PC-3 (cell line): ENCODE measurements around the gene SSTR3. TPM values are rescaled to one million over a fixed set of nuclear protein-coding genes. Genes with fewer than 3 reads are reported as not detected.

Experiments
- ATAC-seq: fragments of 200-7000 bp; cut with Tn5 transposase; 2 replicates; pipeline ENCODE4 v1.9.1; 2020; ENCODE audit warnings: mild to moderate bottlenecking, moderate library complexity
- BruUV-seq: library from RNA; stranded (reverse); fragments of 400-500 nt; replicated peaks from 2 replicates; lab custom pipeline; 2021; lab: Mats Ljungman, UMichigan
- CTCF ChIA-PET: fragments of 300-600 bp; sonication (Branson Sonifier 250); formaldehyde crosslinking; loops from one replicate; lab custom pipeline; 2022; ENCODE audit warnings: antibody characterized with exemption; lab: Charles Lee
- POLR2A ChIA-PET: fragments of 300-600 bp; sonication (Branson Sonifier 250); formaldehyde crosslinking; loops from one replicate; lab custom pipeline; 2022; ENCODE audit warnings: antibody characterized with exemption; ENCODE audit not compliant: unreplicated experiment; lab: Charles Lee
- DNase-seq: peaks from one replicate; pipeline ENCODE4 v3.0.0-alpha.2; 2015
- H2AFZ ChIP-seq: fragments of 300-600 bp; sonication (generic); 2 replicates; pipeline ENCODE4 v1.6.0; 2016; ENCODE audit warnings: antibody characterized with exemption, low read length
- H3F3A ChIP-seq: fragments of 300-600 bp; sonication (generic); one replicate; pipeline ENCODE4 v1.6.0; 2017; ENCODE audit warnings: antibody characterized with exemption, low read length, control low read depth, mild to moderate bottlenecking; ENCODE audit not compliant: unreplicated experiment
- H3K27ac ChIP-seq: fragments of 300-600 bp; sonication (generic); 2 replicates; pipeline ENCODE4 v1.5.1; 2016; ENCODE audit warnings: mild to moderate bottlenecking, low read length
- H3K27me3 ChIP-seq: fragments of 300-600 bp; sonication (generic); 2 replicates; pipeline ENCODE4 v1.6.1; 2016; ENCODE audit warnings: low read length, mixed read lengths
- H3K36me3 ChIP-seq: fragments of 300-600 bp; sonication (generic); 2 replicates; pipeline ENCODE4 v1.6.1; 2016; ENCODE audit warnings: low read depth, mixed run types, low read length, mixed read lengths
- H3K4me1 ChIP-seq: fragments of 300-600 bp; sonication (generic); 2 replicates; pipeline ENCODE4 v1.5.1; 2016; ENCODE audit warnings: low read length; ENCODE audit not compliant: insufficient read depth
- H3K4me2 ChIP-seq: fragments of 300-600 bp; sonication (generic); 2 replicates; pipeline ENCODE4 v1.6.0; 2016; ENCODE audit warnings: low read length
- H3K4me3 ChIP-seq: fragments of 300-600 bp; sonication (generic); 2 replicates; pipeline ENCODE4 v1.5.1; 2016; ENCODE audit warnings: mild to moderate bottlenecking, low read length, mixed read lengths
- H3K79me2 ChIP-seq: fragments of 300-600 bp; sonication (generic); 2 replicates; pipeline ENCODE4 v1.6.1; 2017; ENCODE audit warnings: low read length, mixed read lengths
- H3K9ac ChIP-seq: fragments of 300-600 bp; sonication (generic); 2 replicates; pipeline ENCODE4 v1.6.0; 2016; ENCODE audit warnings: mild to moderate bottlenecking, low read length
- H3K9me2 ChIP-seq: fragments of 300-600 bp; sonication (generic); replicated peaks from 2 replicates; pipeline ENCODE4 v1.6.1; 2016; ENCODE audit warnings: mixed run types, low read length, mixed read lengths
- H3K9me3 ChIP-seq: fragments of 300-600 bp; sonication (generic); 2 replicates; pipeline ENCODE4 v1.6.1; 2016; ENCODE audit warnings: low read length, mixed read lengths
- H4K20me1 ChIP-seq: fragments of 300-600 bp; sonication (generic); 2 replicates; pipeline ENCODE4 v1.6.1; 2016; ENCODE audit warnings: low read length, mixed read lengths
- CTCF ChIP-seq: fragments of 300-600 bp; sonication (generic); conservative IDR thresholded peaks from 2 replicates; pipeline ENCODE4 v1.5.1; 2017; ENCODE audit warnings: antibody characterized with exemption, low read depth, mild to moderate bottlenecking, low read length
- EZH2 ChIP-seq: fragments of 300-600 bp; sonication (generic); IDR thresholded peaks from one replicate; pipeline ENCODE4 v1.6.1; 2017; ENCODE audit warnings: antibody characterized with exemption, mild to moderate bottlenecking, low read length; ENCODE audit not compliant: unreplicated experiment
- EZH2phosphoT487 ChIP-seq: fragments of 300-600 bp; sonication (generic); IDR thresholded peaks from 2 replicates; pipeline ENCODE4 v1.6.1; 2018; ENCODE audit warnings: mild to moderate bottlenecking, antibody characterized with exemption, low read length, borderline replicate concordance
- intact Hi-C: fragments of 100-400 bp; cut with micrococcal nuclease; formaldehyde crosslinking; loops from 2 replicates; pipeline ENCODE4 v1.9.0; 2023
- total RNA-seq: library from RNA; depleted of rRNA; stranded (reverse); fragments of >200 nt; gene quantifications from 2 replicates; pipeline ENCODE4 v1.2.3, GENCODE V29; 2014

SSTR3 gene
- total RNA-seq, 1 experiment from 2014 or later: 0.55 TPM

- ChIA-PET CTCF (no interaction called here), POLR2A (no interaction called here)
- no TSS peak for BruUV-seq
- H4K20me1 ChIP-seq: no peaks in the 10 kb centered on the region
- intact Hi-C loops: no loop called here
- no peaks in the 10 kb centered on the region for H3K9me2 ChIP-seq
- TF ChIP-seq CTCF: no peak
- no peak for TF ChIP-seq EZH2phosphoT487
- no peak for TF ChIP-seq EZH2
- H3K27me3 ChIP-seq: no peaks in the 10 kb centered on the region
- no peak overlapping the region for H3K4me3 ChIP-seq
- H3K4me1 ChIP-seq: peaks cover 2% of the 10 kb centered on the region; the same call in 1 of the 2 replicates
- H2AFZ ChIP-seq: no peak overlapping the region
- H3K27ac ChIP-seq: no peak overlapping the region
- H3F3A ChIP-seq: no peaks in the 10 kb centered on the region
- no peaks in the 10 kb centered on the region for H3K9me3 ChIP-seq
- no peak overlapping the region for H3K9ac ChIP-seq
- DNase-seq (no peak), ATAC-seq (no peak)
- H3K4me2 ChIP-seq: no peak overlapping the region
- no peaks in the 10 kb centered on the region for H3K79me2 ChIP-seq
- peaks cover 5% of the 10 kb centered on the region; the same call in 1 of the 2 replicates for H3K36me3 ChIP-seq
Observed at GRCh38 chr22:37235897-37236607, 23.8 kb upstream of the SSTR3 start.

- H3K79me2 ChIP-seq: no peaks in the 10 kb centered on the region
- H3K27ac ChIP-seq: no peak overlapping the region
- H3K9me3 ChIP-seq: no peaks in the 10 kb centered on the region
- no peaks in the 10 kb centered on the region for H4K20me1 ChIP-seq
- H3K27me3 ChIP-seq: no peaks in the 10 kb centered on the region
- POLR2A ChIA-PET: no interaction called here
- CTCF ChIA-PET: no interaction called here
- no peak for DNase-seq
- peaks cover 11% of the 10 kb centered on the region for H3K4me1 ChIP-seq
- H3K4me2 ChIP-seq: no peak overlapping the region
- TF ChIP-seq EZH2phosphoT487 (no peak), CTCF (no peak), EZH2 (no peak)
- ATAC-seq: no peak
- no peak overlapping the region for H3K4me3 ChIP-seq
- H3K9ac ChIP-seq: no peak overlapping the region
- H3K36me3 ChIP-seq: peaks cover 5% of the 10 kb centered on the region; the same call in 1 of the 2 replicates
- H2AFZ ChIP-seq: no peak overlapping the region
- no peaks in the 10 kb centered on the region for H3F3A ChIP-seq
- BruUV-seq: no TSS peak
- intact Hi-C loops: no loop called here
- no peaks in the 10 kb centered on the region for H3K9me2 ChIP-seq
Observed at GRCh38 chr22:37234736-37235711, 22.7 kb upstream of the SSTR3 start.
